ENCODE results near the gene ZNF79. TPM values are rescaled to one million over a fixed set of nuclear protein-coding genes. Genes with fewer than 3 reads are reported as not detected.

The ZNF79 gene
- total RNA-seq, 6 donors from 2014 or later, result 6.1 to 18.9 (median 9.2) TPM

DNA sequence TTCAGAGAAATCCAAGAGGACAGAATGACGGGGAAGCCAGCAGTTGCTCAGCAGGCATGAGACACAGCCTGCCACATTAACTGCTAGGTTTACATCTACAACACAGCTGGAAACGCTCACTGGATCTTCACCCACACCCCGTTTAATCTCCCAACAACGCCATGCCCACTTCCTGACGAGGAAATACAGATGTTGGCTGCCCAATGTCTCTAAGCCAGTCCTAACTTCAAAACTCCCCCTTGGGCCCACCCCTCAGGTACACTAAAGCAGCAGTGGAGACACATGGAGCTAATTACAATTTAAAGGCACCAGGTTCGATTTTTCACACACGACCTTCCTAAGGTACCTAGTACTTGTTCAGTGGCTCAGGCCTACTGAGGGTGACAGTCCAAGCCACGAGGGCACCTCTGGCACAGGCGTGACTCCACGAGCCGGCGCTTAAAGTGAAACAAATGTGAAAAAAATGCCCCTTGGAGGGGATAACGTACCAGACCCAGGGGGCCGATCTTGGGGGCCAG is 26.1 kb downstream of the ZNF79 start:
- Histone ChIP-seq H3K4me1 (peaks cover 30 to 47% (median 33%) of the 10 kb centered on the region in 4 donors), H3K36me3 (peaks cover 8 to 58% (median 40%) of the 10 kb centered on the region in 4 donors), H3K27me3 (no peaks in the 10 kb centered on the region), H3K27ac (peak overlapping the region; percentile 90 to 96 (median 92)), H3K9me3 (no peaks in the 10 kb centered on the region), H3K4me3 (peak overlapping the region; percentile 64 to 94 (median 83))
- no peak for DNase-seq
- 3 to 4% methylated on average over 14 of the region's 14 CpGs for WGBS, 2 donors
- ATAC-seq (ENCODE audit: low FRiP score in 2 of 2), result peak; percentile 0 to 4
- TF ChIP-seq POLR2AphosphoS5 (IDR thresholded peaks at IDR 0.05), result no peak
- no peak for TF ChIP-seq EP300 (IDR thresholded peaks at IDR 0.05)
- no peak for TF ChIP-seq POLR2A (IDR thresholded peaks at IDR 0.05)
- TF ChIP-seq CTCF (IDR thresholded peaks at IDR 0.05), result no peak

GRCh38 chr9:127450830-127451607 is 26.8 kb downstream of the ZNF79 start, which contains the start of the genes LRSAM1 and RPL12:
Gene LRSAM1 (plus strand): TSS chr9:127451510. CDS start chr9:127454528, 3,018 bp downstream.
Gene RPL12 (minus strand): TSS chr9:127451406. CDS start chr9:127451317, 89 bp downstream.
- peak; percentile 93 for ATAC-seq (ENCODE audit: low FRiP score in 2 of 2)
- DNase-seq, result peak; percentile 91 to 93
- H3K4me1 ChIP-seq, result peaks cover 30 to 52% (median 33%) of the 10 kb centered on the region in 4 donors
- TF ChIP-seq EP300 (IDR thresholded peaks at IDR 0.05) (peak in 1 of 4 donors; percentile 89), CTCF (IDR thresholded peaks at IDR 0.05) (peak in 2 of 6 experiments; percentile 5 to 10), POLR2AphosphoS5 (IDR thresholded peaks at IDR 0.05) (peak; percentile 100), POLR2A (IDR thresholded peaks at IDR 0.05) (peak; percentile 93 to 100 (median 99))
- H3K27ac ChIP-seq, result peak within 1 kb of the TSS; percentile 90 to 96 (median 92)
- peaks cover 8 to 51% (median 36%) of the 10 kb centered on the region in 4 donors for H3K36me3 ChIP-seq
- no peaks in the 10 kb centered on the region for H3K9me3 ChIP-seq
- H3K27me3 ChIP-seq, result no peaks in the 10 kb centered on the region
- H3K4me3 ChIP-seq, result peak within 1 kb of the TSS; percentile 64 to 94 (median 83)
- WGBS, 2 donors, result 0% methylated on average over 30 to 32 of the region's 71 CpGs

DNA sequence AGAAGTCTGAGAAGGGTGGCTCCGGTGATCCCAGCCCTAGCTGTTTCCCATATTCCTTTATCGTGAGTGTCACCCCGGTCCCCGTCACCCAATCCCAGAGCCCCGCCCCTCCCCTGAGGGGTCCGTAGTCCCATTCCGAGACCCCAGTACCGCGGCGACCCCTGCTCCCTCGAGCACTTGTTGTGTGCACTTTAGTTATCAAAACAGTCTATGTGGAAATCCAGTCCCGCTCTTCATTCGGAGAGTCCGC is 27.4 kb downstream of the ZNF79 start:
- peak overlapping the region; percentile 90 to 96 (median 92) for H3K27ac ChIP-seq
- TF ChIP-seq EP300 (IDR thresholded peaks at IDR 0.05) (no peak), POLR2A (IDR thresholded peaks at IDR 0.05) (no peak), CTCF (IDR thresholded peaks at IDR 0.05) (no peak), POLR2AphosphoS5 (IDR thresholded peaks at IDR 0.05) (no peak)
- H3K9me3 ChIP-seq, result no peaks in the 10 kb centered on the region
- peaks cover 30 to 52% (median 33%) of the 10 kb centered on the region in 4 donors for H3K4me1 ChIP-seq
- H3K4me3 ChIP-seq, result peak overlapping the region; percentile 64 to 94 (median 83)
- H3K27me3 ChIP-seq, result no peaks in the 10 kb centered on the region
- ATAC-seq (ENCODE audit: low FRiP score in 2 of 2), result no peak
- WGBS, 2 donors, result 0% methylated on average over 11 to 14 of the region's 14 CpGs
- H3K36me3 ChIP-seq, result peaks cover 5 to 46% (median 32%) of the 10 kb centered on the region in 4 donors
- DNase-seq, result no peak

DNA sequence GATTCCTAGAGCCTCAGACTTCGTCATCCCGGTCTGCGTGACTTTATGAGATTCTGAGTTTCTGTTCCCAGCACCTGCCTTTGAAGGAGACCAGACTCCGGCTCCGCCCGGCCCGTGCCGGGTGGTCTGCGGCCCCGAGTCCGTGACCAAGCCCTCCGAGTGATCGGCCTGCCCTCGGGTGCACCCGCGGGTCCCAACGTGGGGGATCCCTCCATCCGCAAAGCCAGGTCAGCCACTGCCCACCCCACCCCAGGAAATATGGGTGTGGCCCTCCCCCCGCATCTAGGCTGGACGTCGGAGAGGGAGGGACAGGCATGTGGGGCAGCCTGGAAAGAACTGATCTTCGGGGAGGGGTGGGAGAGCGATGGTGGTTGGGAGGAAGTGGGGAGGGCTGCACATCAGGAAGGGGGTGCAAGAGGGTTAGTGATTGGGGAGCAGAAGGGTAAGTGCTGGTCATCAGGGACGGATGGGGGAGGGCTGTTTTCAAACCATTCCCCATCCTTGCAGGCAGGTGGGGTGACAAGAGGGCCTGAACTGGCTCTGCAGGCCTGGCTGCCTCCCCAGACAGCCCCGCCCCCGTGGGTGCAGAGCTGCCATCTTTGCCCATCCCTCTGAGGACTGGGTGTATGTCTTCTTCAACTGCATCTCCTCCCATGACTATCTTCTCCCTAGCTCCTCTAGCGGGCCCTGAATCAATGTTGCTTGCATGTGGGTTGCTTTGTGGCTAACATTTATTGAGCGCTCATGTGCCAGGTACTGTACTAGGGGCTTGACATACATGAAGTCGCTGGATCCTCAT is 27.9 kb downstream of the ZNF79 start:
- peak; percentile 15 to 32 for ATAC-seq (ENCODE audit: low FRiP score in 2 of 2)
- no peak for TF ChIP-seq POLR2A (IDR thresholded peaks at IDR 0.05)
- TF ChIP-seq POLR2AphosphoS5 (IDR thresholded peaks at IDR 0.05), result no peak
- no peak for TF ChIP-seq EP300 (IDR thresholded peaks at IDR 0.05)
- WGBS, 2 donors, result 0 to 12% methylated on average over 12 to 25 of the region's 29 CpGs

More for the DNA sequence above, 27.9 kb downstream of the ZNF79 start:
- no peaks in the 10 kb centered on the region for H3K9me3 ChIP-seq
- peak overlapping the region; percentile 64 to 94 (median 83) for H3K4me3 ChIP-seq
- peaks cover 0 to 43% (median 30%) of the 10 kb centered on the region in 4 donors for H3K36me3 ChIP-seq
- H3K27me3 ChIP-seq, result no peaks in the 10 kb centered on the region
- peak; percentile 53 to 90 for DNase-seq
- H3K4me1 ChIP-seq, result peaks cover 30 to 52% (median 33%) of the 10 kb centered on the region in 4 donors
- H3K27ac ChIP-seq, result peak overlapping the region; percentile 90 to 96 (median 92)

All from upper lobe of left lung (tissue), 6 donors.